ENCODE measurements around the gene TBC1D1.

Gene TBC1D1

GRCh38 chr4:37890801-37891259, at the start of gene TBC1D1:
Gene TBC1D1, plus strand, starts transcription at chr4:37891084. Its CDS starts 11,012 bp downstream, at chr4:37902096.
- DNase-seq: peak; percentile 21 to 33

- DNase-seq: no peak
These were observed 46.7 kb upstream of the TBC1D1 start for GRCh38 chr4:37844204-37844603.

- DNase-seq: no peak
These were observed 45.7 kb upstream of the TBC1D1 start for GRCh38 chr4:37845201-37845600.

- no peak for DNase-seq
These were observed 43.5 kb upstream of the TBC1D1 start for GRCh38 chr4:37847311-37847884.

GRCh38 chr4:37852376-37852775, 38.5 kb upstream of the TBC1D1 start:
- no peak for DNase-seq

GRCh38 chr4:37858112-37858511, 32.8 kb upstream of the TBC1D1 start:
- DNase-seq: no peak

- no peak for DNase-seq
These were observed 32.0 kb upstream of the TBC1D1 start for GRCh38 chr4:37858872-37859271.

GRCh38 chr4:37860266-37860665, 30.6 kb upstream of the TBC1D1 start:
- no peak for DNase-seq

GRCh38 chr4:37862961-37863360, 27.9 kb upstream of the TBC1D1 start:
- DNase-seq: no peak

GRCh38 chr4:37864786-37865185, 26.1 kb upstream of the TBC1D1 start:
- peak in 1 of 2 donors; percentile 39 for DNase-seq

- no peak for DNase-seq
These were observed 25.4 kb upstream of the TBC1D1 start for GRCh38 chr4:37865450-37865849.

GRCh38 chr4:37867102-37867501, 23.8 kb upstream of the TBC1D1 start:
- DNase-seq: no peak

- DNase-seq: no peak
These were observed 22.6 kb upstream of the TBC1D1 start for GRCh38 chr4:37868238-37868637.

- no peak for DNase-seq
These were observed 18.4 kb upstream of the TBC1D1 start for GRCh38 chr4:37872310-37872988.

GRCh38 chr4:37873386-37873785, 17.5 kb upstream of the TBC1D1 start:
- DNase-seq: no peak

- no peak for DNase-seq
These were observed 14.7 kb upstream of the TBC1D1 start for GRCh38 chr4:37876156-37876555.

- DNase-seq: no peak
These were observed 11.5 kb upstream of the TBC1D1 start for GRCh38 chr4:37879365-37879764.

- DNase-seq: no peak
These were observed 9.1 kb upstream of the TBC1D1 start for GRCh38 chr4:37881811-37882210.

GRCh38 chr4:37882665-37883296, 8.1 kb upstream of the TBC1D1 start:
- DNase-seq: no peak

- DNase-seq: no peak
These were observed 5.9 kb upstream of the TBC1D1 start for GRCh38 chr4:37884855-37885487.

GRCh38 chr4:37885496-37885895, 5.4 kb upstream of the TBC1D1 start:
- no peak for DNase-seq

- DNase-seq: no peak
These were observed 759 bp upstream of the TBC1D1 start for GRCh38 chr4:37889849-37890800.
